Measurements from ENCODE around the gene SLC2A8.

- TF ChIP-seq POLR2AphosphoS5 (IDR thresholded peaks at IDR 0.05; ENCODE audit: low read depth, low read length) = no peak
- no peak for TF ChIP-seq TAF1 (IDR thresholded peaks at IDR 0.05; ENCODE audit: borderline replicate concordance, low read depth, low read length)
- no peak for TF ChIP-seq POLR2A (IDR thresholded peaks at IDR 0.05; ENCODE audit: low read depth, low read length)
Measured at GRCh38 chr9:127362829-127363228, 34.1 kb upstream of the SLC2A8 start.

All from GM12892 (cell line).